Stimulated activated CD8-positive, alpha-beta memory T cell treated with anti-CD3 and anti-CD28 coated beads, Interleukin-4, amount 100 ng/mL, for 24 hours (primary cell): ENCODE measurements around the gene TRIM37.
"Not testable (repeated sequence)": the region's sequence is repeated elsewhere in the genome, so short reads cannot be mapped to it uniquely, and the experiment has no call there.

ENCODE experiments used
- DNase-seq: peaks from one replicate; pipeline ENCODE4 v3.0.0-alpha.2; 2020; ENCODE audit warnings: low read depth

The TRIM37 gene, protein sequence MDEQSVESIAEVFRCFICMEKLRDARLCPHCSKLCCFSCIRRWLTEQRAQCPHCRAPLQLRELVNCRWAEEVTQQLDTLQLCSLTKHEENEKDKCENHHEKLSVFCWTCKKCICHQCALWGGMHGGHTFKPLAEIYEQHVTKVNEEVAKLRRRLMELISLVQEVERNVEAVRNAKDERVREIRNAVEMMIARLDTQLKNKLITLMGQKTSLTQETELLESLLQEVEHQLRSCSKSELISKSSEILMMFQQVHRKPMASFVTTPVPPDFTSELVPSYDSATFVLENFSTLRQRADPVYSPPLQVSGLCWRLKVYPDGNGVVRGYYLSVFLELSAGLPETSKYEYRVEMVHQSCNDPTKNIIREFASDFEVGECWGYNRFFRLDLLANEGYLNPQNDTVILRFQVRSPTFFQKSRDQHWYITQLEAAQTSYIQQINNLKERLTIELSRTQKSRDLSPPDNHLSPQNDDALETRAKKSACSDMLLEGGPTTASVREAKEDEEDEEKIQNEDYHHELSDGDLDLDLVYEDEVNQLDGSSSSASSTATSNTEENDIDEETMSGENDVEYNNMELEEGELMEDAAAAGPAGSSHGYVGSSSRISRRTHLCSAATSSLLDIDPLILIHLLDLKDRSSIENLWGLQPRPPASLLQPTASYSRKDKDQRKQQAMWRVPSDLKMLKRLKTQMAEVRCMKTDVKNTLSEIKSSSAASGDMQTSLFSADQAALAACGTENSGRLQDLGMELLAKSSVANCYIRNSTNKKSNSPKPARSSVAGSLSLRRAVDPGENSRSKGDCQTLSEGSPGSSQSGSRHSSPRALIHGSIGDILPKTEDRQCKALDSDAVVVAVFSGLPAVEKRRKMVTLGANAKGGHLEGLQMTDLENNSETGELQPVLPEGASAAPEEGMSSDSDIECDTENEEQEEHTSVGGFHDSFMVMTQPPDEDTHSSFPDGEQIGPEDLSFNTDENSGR

DNA sequence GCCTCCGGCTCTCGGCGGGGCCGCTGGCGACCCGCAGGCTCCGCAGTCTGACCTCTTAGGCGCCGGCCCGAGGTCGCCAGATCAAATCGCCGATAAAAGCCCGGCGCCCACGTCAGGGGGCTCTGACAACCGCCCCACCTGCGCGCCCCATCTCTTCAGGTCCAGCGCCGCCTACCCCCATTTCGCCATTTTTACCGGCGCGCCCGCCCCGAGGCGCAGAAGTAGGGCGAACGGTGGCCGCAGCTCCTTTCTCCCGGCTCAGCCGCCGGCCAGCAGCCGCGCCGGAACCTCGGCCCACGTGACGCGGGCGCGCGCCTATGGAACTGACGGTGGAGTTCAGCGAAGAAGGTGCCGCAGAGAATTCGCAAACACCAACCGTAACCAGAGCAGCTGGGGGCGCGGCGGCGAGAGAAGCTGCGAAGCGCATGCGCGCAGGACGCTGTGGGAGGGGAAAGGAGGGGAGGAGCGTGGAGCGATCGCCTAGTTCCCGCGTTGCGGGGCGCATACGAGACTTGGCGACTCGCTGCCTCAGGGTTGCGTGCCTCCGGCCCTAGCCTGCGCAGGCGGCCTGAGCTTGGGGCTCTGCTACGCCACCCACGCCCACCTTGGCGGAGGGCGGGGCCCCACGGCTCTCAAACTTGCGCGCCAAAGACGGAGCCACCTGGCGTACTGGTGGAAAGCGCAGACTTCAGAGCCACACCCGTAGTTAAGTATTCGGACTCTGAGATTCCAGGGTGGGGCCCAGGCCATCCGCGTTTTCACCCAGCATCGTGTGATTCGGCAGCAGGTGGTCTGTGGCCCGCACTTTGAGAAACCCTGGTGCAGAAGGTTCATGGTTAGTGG, at the start of gene TRIM37:
Gene TRIM37 (minus strand): TSS at position 418 of the 843 bp plus-strand sequence. CDS start 419 bp downstream, outside the sequence.
- DNase-seq = peak; percentile 98

DNA sequence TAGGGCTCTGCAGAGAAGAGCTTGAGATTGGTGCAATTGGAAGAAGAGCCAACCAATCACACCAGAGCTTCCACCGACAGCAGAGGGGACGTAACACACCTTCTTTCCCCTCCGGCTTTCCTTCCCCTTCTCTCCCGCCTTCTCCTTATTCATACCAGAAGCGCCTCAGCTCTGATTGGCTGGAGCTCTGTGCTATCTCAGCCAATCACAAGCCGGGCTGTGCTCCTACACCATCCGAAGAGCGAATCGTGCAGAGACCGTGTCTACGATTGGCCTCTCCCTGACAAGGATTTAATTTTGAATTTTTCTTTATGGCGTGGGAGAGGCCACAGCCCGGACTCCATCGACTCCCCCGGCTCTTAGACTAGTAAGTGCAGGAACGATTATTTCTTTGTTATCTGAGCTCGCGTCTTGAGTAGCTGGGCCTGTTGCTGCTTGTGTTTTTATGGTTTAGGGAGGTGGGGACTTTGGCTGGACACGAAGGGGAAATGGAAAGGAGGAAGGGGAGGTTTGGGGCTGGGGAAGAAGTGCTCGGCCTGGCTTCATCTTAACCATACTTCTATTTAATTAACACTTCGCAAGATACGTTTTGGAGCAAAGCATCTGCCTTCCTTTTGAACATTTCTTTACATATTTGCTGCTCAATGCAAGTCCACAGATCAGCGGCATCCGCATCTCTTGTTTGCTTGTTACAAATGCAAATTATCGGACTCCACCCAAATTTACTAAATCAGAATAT, 48.9 kb upstream of the TRIM37 start, which contains the start of gene PRR11:
Gene PRR11 (plus strand): TSS at position 308 of the 739 bp plus-strand sequence. CDS start 14,007 bp downstream, outside the sequence.
- peak; percentile 79 for DNase-seq

DNA sequence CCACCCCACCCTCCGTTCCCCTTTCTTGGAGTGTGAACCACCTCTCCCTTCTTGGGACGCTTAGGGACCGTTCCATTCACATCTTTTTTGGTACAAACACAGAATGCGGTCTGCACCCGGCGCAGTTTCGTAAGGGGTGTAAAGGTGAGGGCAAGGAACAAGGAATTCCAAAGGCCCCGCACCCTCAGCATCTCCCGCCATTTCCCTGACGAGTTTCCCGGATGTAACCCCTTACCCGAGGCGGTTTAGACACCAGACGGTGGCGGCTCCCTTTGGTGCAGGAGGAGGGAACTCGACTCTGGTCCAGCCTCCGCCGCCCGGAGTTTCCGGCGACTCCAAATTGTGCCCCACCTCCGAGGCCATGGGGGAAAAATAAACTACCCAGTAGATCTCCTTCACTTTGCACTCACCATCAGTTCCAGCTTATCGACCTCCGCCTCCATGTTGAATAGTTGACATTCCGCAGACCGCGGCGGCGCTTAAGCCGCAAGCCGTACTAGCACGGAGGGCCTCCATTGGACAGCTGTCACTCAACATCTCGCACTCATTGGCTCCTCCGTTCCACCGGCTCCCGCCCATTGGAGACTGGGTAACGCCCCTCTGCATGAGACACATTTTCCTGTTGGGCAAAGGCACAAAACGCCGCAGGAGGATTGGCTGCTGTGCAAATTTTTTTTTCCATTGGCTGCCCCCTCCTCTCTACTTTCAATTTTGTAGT, 48.2 kb upstream of the TRIM37 start, which contains the start of gene SKA2:
Gene SKA2 (minus strand): TSS at position 466 of the 718 bp plus-strand sequence. CDS start 23 bp downstream, at position 443.
- peak; percentile 93 for DNase-seq

DNA sequence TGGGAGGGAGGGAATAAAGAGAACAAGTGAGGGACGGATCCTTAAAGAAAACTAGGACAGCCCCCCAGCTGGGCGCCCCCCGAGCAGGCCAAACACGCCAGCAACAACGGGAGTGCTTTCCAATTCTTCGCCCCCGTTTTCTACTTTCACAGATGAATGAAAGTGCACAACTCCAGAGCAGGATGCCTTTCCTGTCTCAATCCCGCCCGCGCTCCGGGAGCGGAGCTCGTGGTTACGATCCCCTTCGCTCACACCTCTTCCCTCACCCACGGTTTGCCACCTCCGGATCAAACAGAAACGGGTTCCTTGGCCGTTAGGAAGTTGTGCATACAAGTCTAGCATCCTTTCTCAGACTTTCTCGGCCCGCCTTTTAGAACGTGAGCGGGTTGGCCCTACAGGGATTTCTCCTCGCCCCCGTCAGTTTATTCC, 47.6 kb upstream of the TRIM37 start:
- DNase-seq = no peak

DNA sequence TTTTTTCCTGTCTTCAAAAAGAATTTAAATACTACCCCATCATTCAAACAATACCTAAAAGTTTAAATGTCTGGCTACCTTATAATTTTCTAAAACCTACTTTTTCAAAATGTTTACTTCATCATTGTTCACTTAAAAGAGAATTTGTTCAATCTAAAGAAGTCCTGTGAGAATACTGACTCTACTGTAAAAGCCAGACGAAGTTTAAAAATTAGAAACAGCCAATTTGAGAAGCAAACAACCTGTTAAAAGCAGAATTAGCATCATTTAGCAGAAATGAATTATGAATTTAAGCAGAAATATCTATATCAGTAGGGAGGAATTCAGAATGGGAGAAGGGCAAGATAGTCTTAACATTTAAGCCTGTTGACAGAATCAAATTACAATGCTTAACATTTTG, 46.2 kb upstream of the TRIM37 start:
- DNase-seq = no peak

DNA sequence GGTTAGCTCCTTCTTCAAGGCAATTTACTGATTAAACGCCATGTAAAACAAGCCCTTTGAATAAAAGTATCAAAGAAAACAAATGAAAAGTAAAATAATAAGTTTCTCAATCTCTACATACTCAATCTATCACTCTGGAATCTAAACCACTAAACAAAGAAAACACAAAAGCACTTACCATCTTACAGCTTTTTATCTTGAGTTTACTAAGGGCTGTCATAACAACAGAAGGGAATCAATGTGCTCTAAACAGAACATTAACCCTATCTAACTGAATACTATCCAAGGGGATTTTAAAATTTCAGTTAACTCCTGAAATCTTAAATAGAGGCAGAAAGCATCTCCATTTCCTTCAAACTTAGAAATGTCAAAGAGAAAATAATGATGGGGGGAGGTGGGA, 44.9 kb upstream of the TRIM37 start:
- DNase-seq = no peak

DNA sequence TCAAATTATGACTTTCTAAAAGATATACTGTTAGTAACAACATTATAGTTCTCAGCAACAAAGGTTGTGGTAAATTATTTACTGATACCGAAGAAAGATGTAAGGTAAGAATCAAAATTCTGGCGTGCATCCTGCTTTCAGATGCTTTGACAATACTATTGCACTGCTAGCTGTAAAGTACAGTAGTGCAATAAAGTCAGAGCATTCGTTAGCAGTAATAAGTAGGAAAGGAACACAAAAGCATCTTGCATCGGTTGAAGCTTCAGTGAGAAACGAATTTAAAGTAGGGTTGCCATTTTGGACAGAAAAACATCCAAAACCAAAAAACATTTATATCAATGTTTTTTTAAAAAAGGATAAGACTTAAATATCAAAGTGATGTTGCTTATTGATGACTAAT, 44.3 kb upstream of the TRIM37 start:
- no peak for DNase-seq

DNA sequence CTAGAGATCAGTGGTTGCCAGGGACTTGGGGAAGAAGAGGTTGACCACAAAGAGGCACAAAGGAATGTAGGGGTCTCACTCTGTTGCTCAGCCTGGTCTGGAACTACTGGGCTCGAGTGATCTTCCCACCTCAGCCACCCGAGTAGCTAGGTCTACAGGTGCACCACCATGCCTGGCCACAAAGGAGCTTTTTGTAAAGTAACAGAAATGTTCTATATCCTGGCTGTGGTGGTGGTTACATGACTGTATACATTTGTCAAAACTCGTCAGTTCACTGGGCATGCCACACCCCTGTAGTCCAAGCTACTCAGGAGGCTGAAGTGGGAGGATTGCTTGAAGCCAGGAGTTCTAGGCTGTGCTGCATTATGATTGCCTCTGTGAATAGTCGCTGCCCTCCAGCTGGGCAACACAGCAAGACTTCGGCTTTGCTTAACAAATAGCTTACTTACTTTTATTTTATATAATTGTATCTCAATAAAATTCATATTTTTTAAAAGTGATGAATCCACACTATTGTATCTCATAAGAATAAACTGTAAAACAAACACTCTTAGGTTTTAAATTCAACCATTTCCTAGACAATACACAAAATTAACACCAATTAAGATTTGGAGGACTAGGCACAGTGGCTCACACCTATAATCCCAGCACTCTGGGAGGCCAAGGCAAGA, 43.3 kb upstream of the TRIM37 start:
- DNase-seq = no peak

DNA sequence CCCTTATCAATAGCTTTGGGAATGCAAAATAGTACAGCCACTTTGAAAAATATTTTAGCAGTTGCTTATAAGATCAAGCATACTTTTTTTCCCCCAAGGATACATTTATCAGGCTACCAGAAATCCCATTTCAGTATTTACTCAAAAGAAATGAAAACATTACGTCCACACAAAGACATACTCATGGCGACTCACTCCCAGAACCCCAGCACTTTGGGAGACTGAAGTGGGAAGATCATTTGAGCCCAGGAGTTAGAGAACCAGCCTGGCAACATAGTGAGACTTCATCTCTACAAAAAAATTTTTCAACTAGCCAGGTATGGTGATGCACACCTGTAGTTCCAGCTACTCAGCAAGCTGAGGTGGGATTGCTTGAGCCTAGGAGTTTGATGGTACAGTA, 42.4 kb upstream of the TRIM37 start:
- no peak for DNase-seq

DNA sequence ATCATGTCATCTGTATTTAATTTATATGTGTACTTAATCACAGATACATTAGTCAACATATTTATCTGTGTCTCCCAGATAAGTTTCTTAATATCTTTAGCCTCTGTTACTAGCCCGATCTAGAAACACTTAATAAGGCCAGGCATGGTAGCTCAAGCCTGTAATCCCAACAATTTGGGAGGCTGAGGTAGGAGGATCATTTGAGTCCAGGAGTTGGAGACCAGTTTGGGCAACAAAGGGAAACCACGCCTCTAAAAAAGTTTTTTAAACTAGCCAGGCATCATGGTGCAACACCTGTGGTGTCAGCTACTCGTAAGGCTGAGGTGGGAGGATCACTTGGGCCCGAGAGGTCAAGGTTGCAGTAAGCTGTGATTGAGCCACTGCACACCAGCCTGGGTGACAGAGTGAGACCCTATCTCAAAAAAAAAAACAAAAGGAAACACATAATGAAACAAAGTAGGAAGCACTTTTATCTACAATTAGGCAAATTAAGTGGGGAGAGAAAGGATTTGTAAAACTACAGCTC, 39.0 kb upstream of the TRIM37 start:
- no peak for DNase-seq

DNA sequence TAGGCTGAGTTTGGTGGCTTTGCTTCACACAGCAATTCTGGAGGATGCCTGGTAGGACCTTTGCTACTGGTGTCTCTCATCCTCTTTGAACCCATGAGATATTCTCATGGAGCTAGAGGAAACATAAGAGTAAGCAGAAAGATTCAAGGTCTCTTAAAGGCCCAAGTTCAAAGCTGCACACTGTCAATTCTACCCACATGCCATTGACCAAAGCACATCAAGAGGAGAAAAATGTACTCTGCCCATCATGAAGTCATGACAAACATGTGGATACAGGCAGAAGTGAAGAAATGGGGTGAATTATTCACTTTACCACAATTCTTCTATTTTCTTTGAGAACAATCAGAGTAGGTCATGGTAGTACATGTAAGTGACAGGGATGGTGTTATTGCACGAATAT, 35.2 kb upstream of the TRIM37 start:
- no peak for DNase-seq

DNA sequence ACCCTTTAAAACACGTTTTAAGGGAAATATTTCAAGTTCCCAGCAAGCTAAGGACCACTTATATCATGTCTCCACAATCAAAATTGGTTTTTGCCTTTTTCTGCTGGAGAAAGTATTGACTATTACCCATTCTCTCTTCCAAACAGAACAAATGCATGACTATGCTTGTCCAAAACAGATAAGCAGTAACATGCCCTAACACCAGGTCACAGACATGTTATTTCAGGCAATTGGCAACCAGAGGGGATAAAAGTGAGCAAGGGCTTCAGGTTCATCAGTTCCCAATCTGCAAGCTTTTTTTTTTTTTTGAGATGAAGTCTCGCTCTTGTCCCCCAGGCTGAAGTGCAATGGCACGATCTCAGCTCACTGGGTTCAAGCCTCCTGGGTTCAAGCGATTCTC, 33.3 kb upstream of the TRIM37 start:
- DNase-seq = no peak

DNA sequence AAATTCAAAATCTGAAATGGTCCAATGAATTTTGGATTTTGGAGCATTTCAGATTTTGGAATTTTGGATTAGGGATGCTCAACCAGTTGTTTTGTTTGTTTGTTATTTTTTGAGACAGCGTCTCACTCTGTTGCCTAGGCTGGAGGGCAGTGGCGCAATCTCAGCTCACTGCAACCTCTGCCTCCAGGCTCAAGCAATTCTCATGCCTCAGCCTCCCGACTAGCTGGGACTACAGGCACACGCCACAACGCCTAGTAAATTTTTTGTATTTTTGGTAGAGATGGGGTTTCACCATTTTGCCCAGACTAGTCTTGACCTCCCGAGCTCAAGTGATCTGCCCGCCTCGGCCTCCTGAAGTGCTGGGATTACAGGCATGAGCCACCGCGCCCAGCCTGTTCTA, 31.7 kb upstream of the TRIM37 start:
- DNase-seq = not testable (repeated sequence)

DNA sequence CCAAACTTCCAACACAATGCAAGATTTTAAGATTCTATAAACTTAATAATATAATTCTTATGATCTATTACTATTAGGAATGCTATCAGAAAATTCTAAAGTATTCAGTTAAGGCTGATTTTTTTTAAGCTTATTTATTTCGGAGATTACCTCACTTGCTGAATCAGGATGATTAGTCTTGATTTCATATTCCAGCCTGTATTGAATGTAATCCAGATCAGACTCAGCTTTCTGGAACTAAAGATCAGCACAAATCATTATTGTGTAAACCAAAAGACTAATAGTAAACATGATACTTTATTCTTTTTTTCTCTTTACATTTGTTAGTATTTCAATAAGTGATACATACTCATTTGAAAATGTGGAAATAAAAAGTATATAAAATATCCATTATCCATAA, 24.5 kb upstream of the TRIM37 start:
- DNase-seq = no peak

DNA sequence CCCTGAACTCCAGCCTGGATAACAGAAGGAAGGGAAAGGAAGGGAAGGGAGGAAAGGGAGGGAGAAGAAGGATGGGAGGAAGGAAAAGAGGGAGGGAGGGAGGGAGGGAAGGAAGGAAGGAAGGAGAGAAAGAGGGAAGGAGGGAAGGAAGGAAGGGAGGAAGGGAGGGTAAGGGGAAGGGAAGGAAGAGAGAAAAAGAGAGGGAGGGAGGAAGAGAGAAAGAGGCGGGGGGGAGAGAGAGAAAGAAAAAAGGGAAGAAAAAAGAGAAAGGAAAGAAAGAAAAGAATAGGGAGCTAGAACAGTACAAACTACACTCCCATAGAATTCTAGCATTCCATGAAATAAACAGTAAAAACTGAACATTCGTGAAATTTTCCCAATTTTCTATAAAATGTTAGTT, 23.1 kb upstream of the TRIM37 start:
- no peak for DNase-seq

DNA sequence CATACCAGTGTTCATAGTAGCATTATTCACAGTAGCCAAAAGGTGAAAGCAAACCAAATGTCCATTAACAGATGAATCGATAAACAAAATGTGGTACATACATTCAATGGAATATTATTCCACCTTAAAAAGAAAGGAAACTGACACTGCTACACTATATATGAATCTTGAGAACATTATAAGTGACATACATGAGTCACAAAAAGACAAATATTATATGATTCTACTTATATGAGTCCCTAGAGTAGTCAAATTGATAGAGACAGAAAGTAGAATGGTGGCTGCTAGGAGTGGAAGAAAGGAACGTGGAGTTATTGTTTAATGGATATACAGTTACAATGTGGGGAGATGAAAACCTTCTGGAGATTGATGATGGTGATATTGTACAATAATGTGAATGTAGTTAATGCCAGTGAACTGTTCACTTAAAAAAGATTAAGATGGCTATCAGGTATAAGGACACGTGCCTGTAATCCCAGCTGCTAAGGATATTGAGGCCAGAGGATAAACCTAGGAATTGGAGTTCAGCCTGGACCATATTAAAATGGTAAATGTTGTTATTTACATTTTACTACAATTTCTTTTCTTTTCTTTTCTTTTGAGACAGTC, 20.2 kb upstream of the TRIM37 start:
- no peak for DNase-seq

DNA sequence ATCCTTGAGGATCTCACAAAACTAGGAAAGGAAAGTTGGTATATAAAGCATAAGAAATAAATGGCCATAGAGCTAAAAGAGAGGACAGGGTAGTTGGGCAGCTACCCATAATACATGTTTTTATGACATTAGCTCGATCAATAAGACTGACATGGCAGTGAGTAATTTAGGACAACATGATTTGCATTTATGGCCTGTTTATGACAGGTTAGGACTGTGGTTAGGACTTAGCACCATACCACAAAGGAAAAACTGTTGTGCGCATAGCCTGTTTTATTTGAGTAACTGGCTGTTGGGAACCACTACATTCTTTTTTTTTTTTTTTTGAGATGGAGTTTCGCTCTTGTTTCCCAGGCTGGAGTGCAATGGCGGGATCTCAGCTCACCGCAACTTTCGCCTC, 18.0 kb upstream of the TRIM37 start:
- no peak for DNase-seq

DNA sequence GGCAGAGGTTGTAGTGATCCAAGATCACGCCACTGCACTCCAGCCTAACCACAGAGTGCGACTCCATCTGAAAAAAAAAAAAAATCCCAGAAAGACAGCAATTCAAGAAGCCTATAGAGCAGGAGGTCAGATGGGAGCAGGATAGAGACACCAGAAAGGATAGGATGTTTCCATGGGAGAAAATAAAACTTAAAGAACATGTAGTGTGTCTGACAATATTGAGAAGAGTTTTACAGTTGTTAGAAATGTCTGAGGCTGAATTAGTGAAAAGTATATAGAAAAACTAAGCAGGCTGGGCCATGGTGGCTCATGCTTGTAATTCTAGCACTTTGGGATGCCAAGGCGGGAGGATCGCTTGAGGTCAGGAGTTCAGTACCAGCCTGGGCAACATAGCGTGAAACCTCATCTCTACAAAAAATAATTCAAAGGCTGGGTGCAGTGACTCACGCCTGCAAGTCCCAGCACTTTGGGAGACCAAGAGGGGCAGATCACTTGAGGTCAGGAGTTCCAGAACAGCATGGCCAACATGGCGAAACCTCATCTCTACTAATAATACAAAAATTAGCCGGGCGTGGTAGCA, 15.3 kb upstream of the TRIM37 start:
- DNase-seq = no peak

DNA sequence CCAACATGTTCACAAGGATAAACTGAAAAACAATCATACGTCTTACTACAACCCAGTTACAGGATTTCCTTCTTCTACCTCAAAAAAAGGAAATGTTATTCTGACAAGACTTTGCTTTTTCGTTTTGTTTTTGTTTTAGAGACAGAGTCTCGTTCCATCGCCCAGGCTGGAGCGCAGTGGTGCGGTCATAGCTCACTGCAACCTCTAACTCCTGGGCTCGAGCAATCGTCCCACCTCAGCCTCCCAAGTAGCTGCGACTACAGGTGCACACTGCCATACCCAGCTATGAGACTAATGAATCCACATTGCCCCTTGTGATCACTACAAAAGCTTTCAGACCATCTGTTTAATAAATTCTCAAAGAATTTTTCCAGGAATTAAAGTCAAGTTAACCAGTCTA, 8.8 kb upstream of the TRIM37 start:
- no peak for DNase-seq
